Lower leg skin (tissue), 4 donors: ENCODE data around the gene LYL1. TPM values are rescaled to one million over a fixed set of nuclear protein-coding genes. Genes with fewer than 3 reads are reported as not detected.

Experiments
- DNase-seq, 2 donors: peaks; one replicate each; pipeline ENCODE4 v3.0.0-alpha.2; 2019; ENCODE audit warnings: low spot score in 2 of 2
- H3K4me3 ChIP-seq: fragments of 200-600 bp; sonication (generic); 2 replicates; pipeline ENCODE4 v1.5.1; 2017; ENCODE audit warnings: mild to moderate bottlenecking, low read depth; ENCODE audit not compliant: poor library complexity, severe bottlenecking
- CTCF ChIP-seq, 3 donors: fragments of 450-650 bp; IDR thresholded peaks; one replicate each; pipeline ENCODE4 v1.5.1; 2016; ENCODE audit warnings: antibody characterized with exemption in 3 of 3, mild to moderate bottlenecking in 3 of 3, moderate library complexity in 2 of 3
- POLR2A ChIP-seq, 2 donors: fragments of 450-650 bp; IDR thresholded peaks; one replicate each; pipeline ENCODE4 v1.6.1; 2016 to 2017; ENCODE audit warnings: antibody characterized with exemption in 2 of 2, mild to moderate bottlenecking in 1 of 2, moderate library complexity in 1 of 2
- WGBS, 2 donors: methylation state at CpG; one replicate each; pipeline ENCODE4 v1.1.5; 2018; 5-methylcytosine and 5-hydroxymethylcytosine counted together
- intact Hi-C: fragments of 100-400 bp; cut with DNase I; formaldehyde crosslinking; loops from one replicate; pipeline ENCODE4 v1.15.0; 2023; ENCODE audit warnings: low total_unique reads
- total RNA-seq, 4 donors: library from RNA; depleted of rRNA; stranded (reverse); fragments of >200 nt; gene quantifications; one replicate each; pipeline ENCODE4 v1.1.0, GENCODE V29; 2016

Gene LYL1
- total RNA-seq, 4 donors from 2014 or later: 4.9 to 8.3 (median 7.0) TPM

DNA sequence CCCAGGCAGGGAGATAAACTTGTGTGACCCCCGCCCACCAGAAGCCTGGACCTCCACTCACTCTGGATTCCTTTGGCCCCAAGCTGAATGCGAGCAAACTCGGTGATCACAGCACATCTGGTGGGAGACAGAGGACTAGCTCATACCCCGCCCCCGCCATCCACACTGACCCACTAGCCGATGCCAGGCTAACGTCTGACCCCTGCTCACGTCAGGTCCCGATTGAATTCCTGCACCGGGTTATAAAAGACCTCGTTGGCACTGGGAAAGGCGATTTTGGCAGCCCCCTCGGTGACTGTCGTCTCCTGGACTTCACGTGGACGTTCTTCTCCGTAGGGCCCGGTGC, 13.3 kb upstream of the LYL1 start:
- 2 to 3% methylated on average over 10 to 17 of the region's 18 CpGs for WGBS, 2 donors
- TF ChIP-seq CTCF (IDR thresholded peaks at IDR 0.05): no peak
- no peak for TF ChIP-seq POLR2A (IDR thresholded peaks at IDR 0.05)
- H3K4me3 ChIP-seq: peak overlapping the region; percentile 92
- no peak for DNase-seq
- intact Hi-C loops: loop anchor here (10.0 kb wide), 1 partner anchor 149 kb away; no protein-coding TSS in a partner anchor

- TF ChIP-seq CTCF (IDR thresholded peaks at IDR 0.05): no peak
- TF ChIP-seq POLR2A (IDR thresholded peaks at IDR 0.05): no peak
- WGBS, 2 donors: 90 to 97% methylated on average over 6 to 10 of the region's 10 CpGs
- no peak for DNase-seq
- no peak overlapping the region for H3K4me3 ChIP-seq
- intact Hi-C loops: loop anchor here (10.0 kb wide), 1 partner anchor 152 kb away; no protein-coding TSS in a partner anchor
Measured at GRCh38 chr19:13112555-13112954, 9.9 kb upstream of the LYL1 start.

DNA sequence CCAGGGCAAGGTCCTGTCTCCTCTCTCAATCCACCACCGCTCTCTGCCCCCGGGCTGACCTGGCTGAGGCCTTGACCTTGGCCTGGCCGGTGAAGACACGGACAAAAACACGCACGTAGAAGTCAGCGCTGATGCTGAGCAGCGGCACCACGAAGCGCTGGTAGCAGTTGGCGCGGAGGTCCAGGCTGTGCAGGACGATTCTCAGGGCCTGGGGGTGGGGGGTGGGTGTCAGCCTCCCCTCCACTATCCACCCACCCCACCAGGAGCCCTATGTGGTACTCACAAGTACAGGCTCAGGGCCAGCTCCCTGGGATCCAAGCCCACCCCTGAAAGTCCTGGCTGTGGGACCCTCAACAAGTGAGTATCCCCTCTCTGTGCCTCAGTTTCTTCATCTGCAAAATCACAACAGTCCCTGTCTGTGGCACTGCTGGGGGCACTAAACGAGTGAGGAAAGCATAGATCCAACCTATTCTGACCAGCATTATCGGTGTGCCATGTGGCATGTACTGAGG, 7.5 kb upstream of the LYL1 start:
- intact Hi-C loops: loop anchor here (10.0 kb wide), 1 partner anchor 155 kb away; no protein-coding TSS in a partner anchor
- H3K4me3 ChIP-seq: no peak overlapping the region
- no peak for DNase-seq
- WGBS, 2 donors: 91 to 93% methylated on average over 15 of the region's 15 CpGs
- TF ChIP-seq POLR2A (IDR thresholded peaks at IDR 0.05) (no peak), CTCF (IDR thresholded peaks at IDR 0.05) (no peak)

- no peak for DNase-seq
- intact Hi-C loops: loop anchor here (10.0 kb wide), 1 partner anchor 155 kb away; no protein-coding TSS in a partner anchor
- H3K4me3 ChIP-seq: no peak overlapping the region
- WGBS, 2 donors: 91 to 93% methylated on average over 25 to 28 of the region's 30 CpGs
- TF ChIP-seq CTCF (IDR thresholded peaks at IDR 0.05) (no peak), POLR2A (IDR thresholded peaks at IDR 0.05) (no peak)
Measured at GRCh38 chr19:13109361-13110098, 6.9 kb upstream of the LYL1 start.

DNA sequence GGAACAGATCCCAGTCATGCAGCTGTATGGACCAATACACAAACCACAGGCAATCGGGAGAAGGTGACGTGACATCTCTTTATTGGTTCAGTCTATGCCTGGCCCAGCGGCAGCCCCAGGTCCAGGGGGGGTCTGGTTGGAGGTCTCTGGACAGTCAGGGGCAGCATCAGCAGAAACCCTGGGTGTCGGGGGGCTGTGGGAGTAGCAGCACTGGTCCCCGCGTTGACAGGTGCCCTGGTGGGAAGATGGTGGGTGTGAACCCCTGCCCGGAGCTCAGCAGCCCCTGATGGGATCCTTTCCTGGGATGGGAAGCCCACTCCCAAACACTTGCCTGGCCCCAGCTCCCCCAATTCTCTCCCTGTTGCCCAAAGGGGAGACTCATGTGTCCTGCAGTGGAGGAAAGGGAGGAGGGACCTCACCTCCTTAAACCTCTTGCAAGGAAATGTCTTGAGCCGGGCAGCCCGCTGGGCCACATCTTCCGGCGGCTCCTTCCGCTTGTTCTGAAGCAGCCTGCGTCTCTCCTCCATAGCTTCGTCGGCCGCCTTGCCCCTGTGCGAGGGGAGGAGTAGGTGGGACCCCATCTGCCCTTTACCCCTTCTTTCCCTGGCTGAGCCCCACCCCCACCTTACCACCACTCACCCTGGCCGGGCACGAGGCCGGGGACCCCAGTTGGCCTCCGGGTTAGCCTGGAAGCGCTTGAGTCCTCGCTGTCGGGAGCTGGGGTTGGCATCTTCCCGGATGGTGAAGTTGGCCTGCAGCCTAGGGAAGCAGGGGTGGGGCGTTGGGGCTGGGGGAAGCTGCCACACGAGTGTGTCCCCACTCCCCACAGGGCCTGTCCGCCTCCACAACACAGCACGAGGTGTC, 2.4 kb upstream of the LYL1 start:
- intact Hi-C loops: no loop called here
- TF ChIP-seq CTCF (IDR thresholded peaks at IDR 0.05) (no peak), POLR2A (IDR thresholded peaks at IDR 0.05) (no peak)
- DNase-seq: peak in 1 of 2 donors; percentile 86
- 70 to 76% methylated on average over 25 to 29 of the region's 29 CpGs for WGBS, 2 donors
- no peak overlapping the region for H3K4me3 ChIP-seq
